Measurements from ENCODE around the gene NHERF2.

NHERF2 gene

DNA sequence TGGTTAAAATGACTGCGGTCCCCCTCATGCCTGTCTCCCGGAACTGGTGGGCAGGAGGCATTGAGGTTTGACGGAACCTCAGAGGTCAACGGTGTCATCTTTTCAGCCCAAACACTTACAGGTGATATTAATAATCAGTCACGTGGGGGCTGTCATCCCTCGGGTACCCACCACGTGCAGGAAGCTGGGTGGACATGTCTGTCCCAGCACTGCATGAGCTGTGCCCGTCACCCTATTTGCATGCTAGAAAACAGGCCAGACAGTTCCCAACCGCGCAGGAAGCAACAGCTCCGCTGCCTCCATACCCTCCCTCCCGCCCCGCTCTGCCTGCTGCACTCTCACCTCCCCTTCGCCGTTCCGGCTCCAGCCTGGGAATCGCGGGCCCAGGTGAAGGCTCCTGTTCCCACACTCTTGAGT, 35.6 kb upstream of the NHERF2 start:
- no peak for DNase-seq (ENCODE audit: low read depth in 2 of 2)

DNA sequence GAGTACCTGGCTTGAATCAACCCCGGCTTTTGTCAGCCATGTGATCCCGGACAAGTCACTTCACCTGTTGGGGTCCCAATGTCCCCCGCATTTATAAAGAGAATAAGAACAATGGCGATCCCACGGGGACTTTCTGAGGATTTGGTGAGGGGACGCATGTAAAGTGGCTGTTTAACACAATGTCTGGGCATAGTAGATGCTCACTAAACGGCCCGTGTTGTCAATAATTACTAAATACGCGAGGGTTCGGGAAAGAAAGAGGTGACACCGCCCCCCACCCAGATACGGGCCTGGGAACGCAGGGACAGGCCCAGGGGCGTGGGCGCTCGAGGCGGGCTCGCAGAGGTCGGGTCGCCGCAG, 35.1 kb upstream of the NHERF2 start:
- no peak for DNase-seq (ENCODE audit: low read depth in 2 of 2)

DNA sequence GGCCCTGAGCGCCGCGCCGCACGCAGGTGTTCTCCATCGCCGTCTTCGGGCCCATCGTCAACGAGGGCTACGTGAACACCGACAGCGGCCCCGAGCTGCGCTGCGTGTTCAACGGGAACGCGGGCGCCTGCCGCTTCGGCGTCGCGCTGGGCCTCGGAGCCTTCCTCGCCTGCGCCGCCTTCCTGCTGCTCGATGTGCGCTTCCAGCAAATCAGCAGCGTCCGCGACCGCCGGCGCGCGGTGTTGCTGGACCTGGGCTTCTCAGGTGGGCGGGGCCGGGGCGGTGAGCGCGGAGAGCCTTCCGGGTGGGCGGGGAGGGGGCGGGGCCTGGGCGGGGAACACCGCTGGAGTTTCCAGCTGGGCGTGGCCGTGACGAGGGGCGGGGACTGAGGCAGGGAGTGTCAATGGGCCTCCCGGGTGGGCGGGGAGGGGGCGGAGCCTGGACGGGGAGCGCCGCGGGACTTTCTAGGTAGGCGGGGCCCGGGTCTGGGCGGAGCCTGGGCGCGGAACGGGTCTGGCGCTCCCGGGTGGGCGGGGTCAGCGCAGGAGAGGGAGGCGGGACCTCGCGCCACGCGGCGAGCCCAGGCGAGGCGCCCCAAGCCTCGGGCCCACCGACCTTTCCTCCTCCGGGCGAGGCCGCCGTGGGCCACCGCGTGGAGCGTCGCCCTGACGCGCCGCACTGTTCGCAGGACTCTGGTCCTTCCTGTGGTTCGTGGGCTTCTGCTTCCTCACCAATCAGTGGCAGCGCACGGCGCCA, 34.6 kb upstream of the NHERF2 start:
- peak; percentile 93 to 97 for DNase-seq (ENCODE audit: low read depth in 2 of 2)

DNA sequence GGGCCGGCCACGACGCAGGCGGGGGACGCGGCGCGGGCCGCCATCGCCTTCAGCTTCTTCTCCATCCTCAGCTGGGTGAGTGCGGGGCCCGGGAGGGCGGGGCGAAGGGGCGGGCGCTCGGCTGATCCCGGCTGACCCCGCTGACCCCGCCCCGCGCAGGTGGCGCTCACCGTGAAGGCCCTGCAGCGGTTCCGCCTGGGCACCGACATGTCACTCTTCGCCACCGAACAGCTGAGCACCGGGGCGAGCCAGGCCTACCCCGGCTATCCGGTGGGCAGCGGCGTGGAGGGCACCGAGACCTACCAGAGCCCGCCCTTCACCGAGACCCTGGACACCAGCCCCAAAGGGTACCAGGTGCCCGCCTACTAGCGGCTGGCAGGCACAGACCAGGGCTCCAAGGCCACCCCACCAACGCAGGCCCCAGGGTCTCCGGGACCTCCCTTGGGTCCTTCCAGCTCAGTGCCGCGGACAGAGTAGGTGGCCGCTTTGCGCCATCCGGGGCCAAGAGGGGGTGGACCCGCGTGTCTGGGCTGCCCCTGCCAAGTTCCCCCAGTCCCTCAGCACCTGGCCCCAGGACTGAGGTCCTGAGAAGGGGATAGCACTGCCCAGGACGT, 33.9 kb upstream of the NHERF2 start:
- no peak for DNase-seq (ENCODE audit: low read depth in 2 of 2)

DNA sequence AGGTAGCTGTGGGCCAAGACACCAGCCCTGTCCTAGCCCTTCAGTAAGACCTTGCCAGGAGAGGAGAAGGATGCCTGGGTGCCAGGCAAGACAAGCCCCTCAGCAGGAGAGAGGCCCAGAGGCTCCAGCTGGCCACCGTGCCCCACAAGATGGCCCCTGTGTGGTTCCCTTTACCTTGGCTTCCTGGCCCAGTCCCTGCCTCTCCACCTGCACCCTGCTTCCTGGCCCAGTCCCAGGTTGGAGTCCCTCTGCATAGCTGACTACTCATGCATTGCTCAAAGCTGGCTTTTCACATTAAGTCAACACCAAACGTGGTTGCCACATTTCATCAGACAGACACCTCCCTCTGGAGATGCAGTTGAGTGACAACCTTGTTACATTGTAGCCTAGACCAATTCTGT, 33.0 kb upstream of the NHERF2 start:
- no peak for DNase-seq (ENCODE audit: low read depth in 2 of 2)

DNA sequence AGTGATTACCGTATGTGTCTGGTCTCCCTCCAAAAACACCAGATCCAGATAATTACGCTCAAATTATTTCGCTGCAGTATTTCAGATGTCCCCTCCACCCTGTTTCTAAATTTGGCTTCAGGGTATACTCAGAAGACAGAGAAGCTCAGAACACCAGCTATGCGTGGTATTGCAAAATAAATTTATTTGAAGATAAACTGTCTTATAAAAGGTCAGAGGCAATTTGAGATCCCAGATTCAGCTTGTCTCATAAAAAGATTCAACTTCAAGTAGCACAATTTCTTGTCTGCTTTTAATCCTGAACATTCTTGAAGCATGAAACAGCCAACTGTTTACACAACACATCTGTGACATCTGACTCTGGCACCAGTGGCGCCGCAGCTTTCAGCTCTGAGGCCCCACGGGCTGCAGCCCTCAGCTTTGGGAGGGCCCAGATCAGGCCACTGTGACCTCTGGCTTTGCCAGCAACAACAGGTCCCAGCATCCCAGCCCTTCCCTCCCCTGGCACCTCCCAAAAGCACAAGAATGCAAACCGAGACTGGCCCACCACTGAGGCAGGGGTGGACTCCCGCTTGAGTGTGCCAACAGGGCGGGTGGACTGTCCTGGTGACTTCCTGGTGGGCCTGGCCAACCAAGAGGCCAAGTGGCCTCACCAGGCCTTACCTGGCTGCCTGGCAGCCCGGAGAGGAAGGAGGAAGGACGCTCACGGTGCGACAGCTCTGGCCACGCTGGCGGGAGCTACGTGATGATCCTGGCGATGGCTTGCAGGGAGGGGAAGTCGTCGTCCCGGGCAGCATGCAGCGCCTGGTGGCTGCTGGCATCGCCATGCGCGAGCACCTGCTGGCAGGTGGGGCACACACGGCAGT, 29.0 kb upstream of the NHERF2 start:
- DNase-seq (ENCODE audit: low read depth in 2 of 2) = no peak

DNA sequence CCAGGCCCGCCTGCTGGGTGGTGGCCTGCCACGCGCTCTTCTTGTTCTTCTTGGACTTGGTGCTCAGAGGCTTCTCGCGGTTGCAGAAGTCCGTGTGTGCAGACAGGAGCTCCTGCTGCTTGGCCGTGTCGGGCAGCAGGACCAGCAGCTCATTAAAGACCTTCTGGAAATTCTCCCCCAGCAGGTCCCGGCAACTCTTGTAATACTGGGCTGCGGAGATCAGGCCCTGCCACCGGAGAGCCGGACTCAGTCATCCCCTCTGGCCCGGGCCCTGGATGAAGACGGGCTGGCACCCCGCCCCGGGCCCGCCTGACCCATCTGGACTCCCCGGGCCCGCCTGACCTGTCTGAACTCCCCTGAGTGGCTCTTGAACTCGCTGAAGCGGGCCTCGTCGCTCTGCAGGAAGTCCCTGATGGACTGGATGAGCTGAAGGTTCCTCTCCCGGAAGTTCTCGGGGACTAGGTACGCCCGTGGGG, 28.3 kb upstream of the NHERF2 start:
- no peak for DNase-seq (ENCODE audit: low read depth in 2 of 2)

DNA sequence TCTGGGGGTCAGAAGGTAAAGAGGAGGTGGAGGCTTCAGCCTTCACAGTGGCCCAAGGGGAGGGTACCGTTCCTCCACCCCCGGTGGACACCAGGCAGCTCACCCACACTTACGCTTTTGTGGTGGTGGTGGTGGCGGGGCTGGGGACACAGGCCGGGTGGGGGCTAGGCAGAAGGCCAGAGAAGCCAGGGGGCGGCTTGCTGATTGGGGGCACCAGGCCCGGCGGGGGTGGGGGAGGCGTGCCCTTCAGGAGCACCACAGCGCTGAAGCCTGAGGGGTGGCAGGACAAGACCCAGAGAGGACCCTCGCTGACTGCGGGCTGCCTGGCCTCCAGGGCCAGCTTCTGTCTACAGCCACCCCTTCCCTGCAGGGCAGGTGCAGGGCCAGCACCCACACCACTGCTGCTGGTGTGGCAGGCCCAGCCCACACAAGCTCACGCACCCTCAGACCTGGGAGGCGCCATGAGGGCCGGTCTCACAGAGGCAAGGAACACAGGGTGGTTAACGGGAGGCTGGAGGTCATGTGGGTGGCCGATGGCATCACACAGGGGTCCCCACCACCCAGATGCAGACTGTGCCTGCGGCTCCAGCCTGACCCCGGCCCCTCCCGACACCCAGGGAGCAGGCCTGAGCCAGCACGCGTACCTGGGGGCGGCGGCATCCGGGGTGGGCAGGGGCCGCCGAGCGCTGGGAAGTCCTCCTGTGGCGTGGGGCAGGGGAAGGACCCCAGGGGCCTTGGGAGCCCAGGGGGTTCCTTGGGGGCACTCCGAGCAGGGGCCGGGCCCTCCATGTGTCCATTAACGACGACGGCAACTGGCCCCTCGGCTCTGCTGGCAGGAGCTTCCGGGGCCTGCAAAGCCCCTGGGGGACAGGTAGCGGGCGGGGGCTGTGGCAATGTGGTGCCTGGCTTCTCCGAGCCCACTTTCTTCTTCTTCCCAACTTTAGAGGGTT, 27.6 kb upstream of the NHERF2 start:
- no peak for DNase-seq (ENCODE audit: low read depth in 2 of 2)

DNA sequence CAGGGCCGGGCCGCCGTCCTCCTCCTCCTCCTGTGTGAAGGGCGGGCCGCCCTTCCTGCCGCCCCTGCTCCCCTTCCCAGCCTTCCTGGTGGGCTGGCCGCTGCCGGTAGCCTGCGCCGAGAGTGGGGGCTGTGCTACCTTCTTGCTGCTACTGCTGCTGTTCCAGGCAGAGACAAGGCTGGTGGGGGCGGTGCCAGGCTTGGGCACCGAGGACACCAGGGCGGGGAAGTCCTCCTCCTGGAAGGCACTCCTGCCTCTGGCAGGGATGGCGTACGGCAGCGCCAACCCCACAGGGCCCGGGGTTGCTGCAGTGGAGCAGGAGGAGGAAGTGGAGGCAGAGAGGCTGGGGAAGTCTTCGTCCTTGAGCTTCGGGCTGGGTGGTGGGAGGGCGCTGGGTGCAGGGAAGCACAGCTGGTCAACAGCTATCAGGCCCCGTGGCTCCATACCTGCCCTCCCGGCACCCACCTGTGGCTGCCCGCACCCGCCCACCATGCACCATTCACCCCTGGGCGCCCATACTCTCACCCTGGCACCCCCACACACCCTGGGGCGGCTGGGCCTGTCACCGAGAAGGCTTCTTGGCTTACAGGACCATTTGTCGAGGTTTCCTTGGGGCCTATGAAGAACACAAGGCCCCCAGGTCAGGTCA, 26.7 kb upstream of the NHERF2 start:
- DNase-seq (ENCODE audit: low read depth in 2 of 2) = no peak

DNA sequence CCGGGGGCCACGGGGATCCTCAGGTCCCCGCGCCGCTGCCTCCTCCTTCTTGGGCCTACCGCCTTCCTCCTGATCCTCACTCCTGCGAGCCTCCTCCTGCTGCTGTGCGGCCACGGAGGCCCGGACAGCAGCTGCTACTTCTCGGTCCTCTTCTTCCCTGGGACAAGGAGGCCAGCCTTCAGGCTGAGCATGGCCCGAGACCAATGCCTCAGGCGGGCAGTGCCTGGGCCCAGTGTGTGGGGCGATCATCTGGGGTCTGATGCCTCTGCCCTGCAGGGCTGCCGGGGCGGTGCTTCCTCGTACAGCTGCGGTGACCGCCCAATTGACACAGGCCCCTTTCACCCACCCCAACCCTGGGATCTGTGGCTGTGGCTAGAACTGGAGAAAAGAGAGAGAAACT, 25.7 kb upstream of the NHERF2 start:
- no peak for DNase-seq (ENCODE audit: low read depth in 2 of 2)

DNA sequence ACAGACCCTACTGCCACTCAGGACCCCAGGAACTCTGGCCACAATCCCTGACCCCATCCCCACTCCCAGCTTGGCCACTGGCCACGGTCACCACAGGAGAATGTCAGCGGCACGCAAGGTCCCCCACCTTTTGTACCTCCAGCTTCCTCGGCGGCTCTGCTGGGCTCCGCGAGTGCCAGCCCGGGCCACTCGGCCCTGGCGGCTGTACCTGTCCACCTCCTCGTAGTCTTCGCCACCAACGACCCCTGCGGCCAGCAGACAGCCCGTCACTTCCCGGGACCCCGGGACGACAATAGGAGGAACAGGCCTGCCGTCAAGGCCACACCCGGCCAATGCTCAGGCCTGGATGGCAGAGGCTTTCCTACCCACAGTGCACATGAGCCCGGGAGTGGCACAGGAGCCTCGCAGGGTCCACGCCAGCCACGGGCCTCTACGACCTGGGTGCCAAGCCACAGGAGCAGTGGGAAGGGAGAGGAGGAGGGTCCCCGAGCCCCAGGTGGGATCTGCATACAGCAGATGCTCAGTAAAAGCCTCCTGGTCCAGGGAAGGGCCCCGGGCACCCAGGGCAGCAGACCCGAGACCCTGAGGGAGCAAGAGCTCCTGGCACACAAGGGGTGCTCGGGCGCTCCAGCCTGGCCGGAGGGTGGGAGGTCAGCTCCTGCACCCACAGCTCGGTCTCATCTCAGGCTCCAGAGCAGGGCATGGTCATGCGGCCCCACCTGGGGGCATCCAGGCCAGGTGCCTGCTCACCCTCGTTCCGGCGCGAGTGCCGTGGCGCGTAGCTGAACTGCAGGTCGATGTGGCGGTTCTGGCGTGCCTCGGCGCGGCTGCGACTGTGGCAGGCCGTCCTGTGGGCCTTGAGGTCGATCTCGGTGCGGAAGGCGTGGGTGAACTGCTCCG, 25.0 kb upstream of the NHERF2 start:
- no peak for DNase-seq (ENCODE audit: low read depth in 2 of 2)

DNA sequence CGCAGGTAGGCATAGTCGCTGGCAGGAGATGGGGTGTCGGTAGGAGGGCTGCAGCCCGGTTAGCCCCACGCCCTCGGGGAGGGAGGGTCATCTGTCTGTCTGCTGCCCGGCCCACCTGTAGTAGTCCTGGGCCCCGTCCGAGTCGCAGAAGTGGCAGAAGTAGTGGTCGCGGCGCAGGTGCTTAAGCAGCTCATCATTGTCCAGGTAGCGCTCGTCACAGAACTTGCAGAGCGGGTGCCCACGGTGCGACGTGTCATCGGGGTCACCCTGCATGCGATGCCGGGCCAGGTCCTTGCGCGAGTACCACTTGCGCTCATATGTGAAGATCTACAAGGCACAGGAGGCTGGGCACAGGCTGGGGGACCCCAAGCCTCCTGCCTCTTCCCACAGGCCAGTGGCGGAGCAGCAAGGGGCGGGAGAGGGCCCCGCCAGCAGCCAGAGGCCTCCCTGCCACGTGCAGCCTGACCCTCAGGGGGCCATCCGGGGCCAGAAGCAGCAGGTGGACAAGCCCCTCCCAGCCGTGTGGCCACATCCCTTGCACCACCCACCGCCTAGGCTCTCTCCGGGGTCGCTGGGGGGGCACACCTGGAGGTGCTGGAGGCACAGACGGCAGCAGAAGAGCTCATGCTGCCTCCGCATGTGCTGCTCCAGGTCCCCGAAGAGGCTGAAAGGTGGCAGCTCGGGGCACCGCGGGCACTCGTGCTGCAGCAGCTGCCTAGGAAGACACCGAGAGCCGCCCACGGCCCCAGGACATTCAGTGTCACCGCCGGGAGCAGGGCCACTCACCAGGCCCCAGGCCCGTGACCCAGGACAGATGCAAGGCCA, 24.1 kb upstream of the NHERF2 start:
- no peak for DNase-seq (ENCODE audit: low read depth in 2 of 2)

DNA sequence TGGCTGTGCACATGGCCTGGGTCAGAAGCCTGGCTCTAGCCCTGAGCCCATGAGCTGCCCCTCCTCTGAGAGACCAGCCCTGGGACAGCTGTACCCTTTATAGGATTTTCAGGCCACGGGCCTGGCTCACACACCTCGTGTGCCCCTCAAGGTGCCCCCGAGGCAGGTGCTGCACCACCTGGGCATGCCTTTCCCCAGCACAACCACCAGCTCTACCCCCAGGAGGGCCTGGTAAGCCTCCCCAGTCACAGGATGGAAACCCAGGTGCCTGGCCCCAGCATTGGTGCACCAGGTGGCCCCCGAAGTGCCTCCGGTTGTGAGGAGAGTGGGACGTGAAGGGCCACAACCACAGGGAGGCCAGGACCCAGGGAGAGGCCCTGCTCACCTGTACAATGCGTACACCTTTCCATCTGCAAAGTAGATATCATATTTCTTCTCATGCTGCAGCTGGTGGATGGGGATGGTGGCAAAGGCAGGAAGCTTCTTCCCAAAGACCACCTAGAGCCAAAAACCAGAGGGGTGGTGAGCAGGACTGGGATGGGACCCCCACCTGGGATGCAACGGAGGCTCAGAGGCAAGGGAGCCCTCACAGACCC, 23.4 kb upstream of the NHERF2 start:
- DNase-seq (ENCODE audit: low read depth in 2 of 2) = no peak

DNA sequence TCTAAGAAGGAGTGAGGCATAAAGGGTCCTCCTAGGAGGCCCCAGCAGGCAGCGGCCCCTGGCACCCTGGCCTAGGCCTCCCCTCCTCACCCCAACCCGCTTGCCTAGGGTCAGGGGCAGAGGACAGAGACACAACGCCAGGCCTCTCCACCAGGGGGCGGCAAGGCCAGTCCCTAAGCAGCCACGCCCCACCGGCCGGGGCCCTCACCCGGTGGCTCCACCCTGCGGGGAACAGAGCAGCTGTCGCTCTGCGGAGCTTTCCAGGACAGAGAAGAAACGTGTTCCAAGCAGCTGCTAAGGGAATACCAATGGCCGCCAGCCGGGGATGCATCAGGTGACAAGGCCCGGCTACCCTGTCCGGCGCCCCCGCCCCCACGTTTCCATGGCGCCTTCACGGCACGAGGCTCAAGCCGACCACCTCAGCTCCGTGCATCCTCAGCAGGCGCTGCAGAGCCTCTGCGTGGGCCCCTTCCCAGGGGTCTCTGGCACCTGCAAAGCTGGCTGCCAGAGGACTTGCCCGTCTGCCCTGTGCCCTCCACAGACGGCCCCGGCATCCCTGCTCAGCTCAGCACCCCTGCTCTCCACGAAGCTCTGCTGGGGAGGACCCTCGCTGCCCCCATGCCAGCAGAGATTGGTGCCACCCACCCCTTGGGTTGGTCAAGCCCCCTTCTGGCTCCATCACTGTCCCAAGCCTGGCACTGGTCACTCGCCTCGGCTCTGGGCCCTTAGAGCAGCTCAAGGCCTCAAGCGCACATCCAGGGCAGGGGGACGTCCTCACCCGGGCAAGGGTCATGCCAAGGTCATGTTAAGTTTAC, 22.7 kb upstream of the NHERF2 start:
- peak; percentile 66 to 91 for DNase-seq (ENCODE audit: low read depth in 2 of 2)

DNA sequence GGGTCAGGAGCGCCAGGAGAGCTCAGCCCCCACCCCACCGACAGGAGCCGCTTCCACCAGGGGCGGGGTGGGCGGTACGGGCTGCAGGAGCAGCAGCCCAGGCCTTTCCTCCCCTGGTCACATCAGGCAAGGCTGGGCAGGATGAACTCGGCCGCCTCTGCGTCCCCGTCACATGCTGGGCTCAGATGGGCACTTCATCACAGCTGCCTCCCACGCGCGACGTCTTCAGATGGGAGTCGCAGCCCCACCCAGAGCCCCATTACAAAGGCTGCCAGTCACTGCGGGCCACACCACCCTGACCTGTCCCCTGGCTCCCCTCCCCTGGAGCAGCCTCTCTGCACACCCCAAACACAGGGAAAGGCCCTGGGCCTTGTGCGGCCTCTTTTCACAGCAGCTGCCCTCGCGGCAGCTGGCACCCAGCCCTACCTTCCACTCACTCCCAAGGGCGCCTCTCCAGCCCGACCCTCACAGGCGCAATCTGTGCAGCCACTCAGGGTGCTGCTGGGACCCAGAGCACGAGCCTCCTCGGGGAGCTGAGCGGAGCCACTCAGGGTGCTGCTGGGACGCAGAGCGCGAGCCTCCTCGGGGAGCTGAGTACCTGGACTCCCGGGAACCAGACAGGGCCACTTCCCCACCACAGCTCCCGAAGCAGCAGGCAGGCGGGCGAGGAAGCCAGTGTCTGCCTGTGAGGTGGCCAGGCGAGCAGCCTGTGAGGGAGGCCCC, 21.7 kb upstream of the NHERF2 start:
- DNase-seq (ENCODE audit: low read depth in 2 of 2) = no peak

DNA sequence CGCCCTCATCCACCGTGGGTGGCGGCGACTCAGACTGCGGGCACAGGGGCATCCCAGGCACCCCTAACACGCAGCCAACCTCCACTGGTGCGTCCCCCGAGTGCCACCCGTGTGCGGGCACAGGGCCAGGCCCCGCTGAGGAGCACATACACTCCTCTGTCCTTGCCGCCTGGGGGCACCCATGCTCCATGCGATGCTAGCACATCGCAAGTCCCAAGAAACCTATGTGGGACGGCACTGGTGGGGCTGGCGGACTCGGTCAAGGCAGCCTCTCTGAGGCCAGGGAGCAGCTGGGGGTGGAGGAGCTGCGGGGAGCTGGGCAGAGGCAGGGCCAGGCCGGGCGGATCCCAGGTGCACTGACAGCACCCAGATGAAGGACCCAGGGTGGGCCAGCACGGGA, 21.1 kb upstream of the NHERF2 start:
- no peak for DNase-seq (ENCODE audit: low read depth in 2 of 2)

DNA sequence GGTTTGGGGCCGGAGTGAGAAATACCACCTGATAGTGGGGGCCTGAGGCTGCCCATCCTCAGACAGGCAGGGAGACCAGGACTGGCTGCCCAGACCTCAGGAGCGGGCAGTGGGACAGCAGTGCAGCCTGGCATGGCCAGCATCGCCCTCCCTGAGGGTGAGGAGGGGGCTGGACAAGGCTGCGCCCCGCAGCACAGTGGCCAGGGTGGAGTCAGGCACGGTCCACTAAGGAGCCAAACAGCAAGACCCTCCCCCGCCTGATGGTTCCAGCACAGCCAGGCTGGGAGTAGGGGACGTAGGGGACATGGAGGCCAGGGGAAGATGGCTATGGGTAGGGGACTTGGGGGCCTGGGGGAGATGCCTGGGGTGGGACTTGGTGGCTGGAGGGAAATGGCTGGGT, 20.4 kb upstream of the NHERF2 start:
- no peak for DNase-seq (ENCODE audit: low read depth in 2 of 2)

All from stimulated activated CD4-positive, alpha-beta T cell treated with anti-CD3 and anti-CD28 coated beads, Interleukin-12 subunit alpha, Interleukin-12 subunit beta, amount 100 ng/mL, for 24 hours (primary cell).